Stimulated activated effector memory CD8-positive, alpha-beta T cell treated with anti-CD3 and anti-CD28 coated beads, Interleukin-12 subunit alpha, Interleukin-12 subunit beta, amount 100 ng/mL, for 72 hours (primary cell): Measurements from ENCODE around the gene NIPBL.
"Not testable (repeated sequence)": the region's sequence is repeated elsewhere in the genome, so short reads cannot be mapped to it uniquely, and the experiment has no call there.

Source experiments
- ATAC-seq: fragments of 150-1000 bp; cut with Tn5 transposase; 2 replicates; pipeline ENCODE4 v1.10.0; 2021
- DNase-seq, 2 donors: peaks; one replicate each; pipeline ENCODE4 v3.0.0; 2021 to 2022; ENCODE audit warnings: low spot score in 2 of 2
- H3K27ac Mint-ChIP-seq: one replicate; pipeline ENCODE4 v1.8.0; 2022; ENCODE audit warnings: mild to moderate bottlenecking, mixed read lengths
- H3K36me3 Mint-ChIP-seq: one replicate; pipeline ENCODE4 v1.8.0; 2022; ENCODE audit warnings: mild to moderate bottlenecking, mixed read lengths
- H3K4me1 Mint-ChIP-seq: one replicate; pipeline ENCODE4 v1.8.0; 2022; ENCODE audit warnings: mixed read lengths
- H3K4me3 Mint-ChIP-seq: one replicate; pipeline ENCODE4 v1.8.0; 2022; ENCODE audit warnings: mild to moderate bottlenecking, mixed read lengths
- H3K9me3 Mint-ChIP-seq: one replicate; pipeline ENCODE4 v1.8.0; 2022; ENCODE audit warnings: mixed read lengths

NIPBL gene, protein sequence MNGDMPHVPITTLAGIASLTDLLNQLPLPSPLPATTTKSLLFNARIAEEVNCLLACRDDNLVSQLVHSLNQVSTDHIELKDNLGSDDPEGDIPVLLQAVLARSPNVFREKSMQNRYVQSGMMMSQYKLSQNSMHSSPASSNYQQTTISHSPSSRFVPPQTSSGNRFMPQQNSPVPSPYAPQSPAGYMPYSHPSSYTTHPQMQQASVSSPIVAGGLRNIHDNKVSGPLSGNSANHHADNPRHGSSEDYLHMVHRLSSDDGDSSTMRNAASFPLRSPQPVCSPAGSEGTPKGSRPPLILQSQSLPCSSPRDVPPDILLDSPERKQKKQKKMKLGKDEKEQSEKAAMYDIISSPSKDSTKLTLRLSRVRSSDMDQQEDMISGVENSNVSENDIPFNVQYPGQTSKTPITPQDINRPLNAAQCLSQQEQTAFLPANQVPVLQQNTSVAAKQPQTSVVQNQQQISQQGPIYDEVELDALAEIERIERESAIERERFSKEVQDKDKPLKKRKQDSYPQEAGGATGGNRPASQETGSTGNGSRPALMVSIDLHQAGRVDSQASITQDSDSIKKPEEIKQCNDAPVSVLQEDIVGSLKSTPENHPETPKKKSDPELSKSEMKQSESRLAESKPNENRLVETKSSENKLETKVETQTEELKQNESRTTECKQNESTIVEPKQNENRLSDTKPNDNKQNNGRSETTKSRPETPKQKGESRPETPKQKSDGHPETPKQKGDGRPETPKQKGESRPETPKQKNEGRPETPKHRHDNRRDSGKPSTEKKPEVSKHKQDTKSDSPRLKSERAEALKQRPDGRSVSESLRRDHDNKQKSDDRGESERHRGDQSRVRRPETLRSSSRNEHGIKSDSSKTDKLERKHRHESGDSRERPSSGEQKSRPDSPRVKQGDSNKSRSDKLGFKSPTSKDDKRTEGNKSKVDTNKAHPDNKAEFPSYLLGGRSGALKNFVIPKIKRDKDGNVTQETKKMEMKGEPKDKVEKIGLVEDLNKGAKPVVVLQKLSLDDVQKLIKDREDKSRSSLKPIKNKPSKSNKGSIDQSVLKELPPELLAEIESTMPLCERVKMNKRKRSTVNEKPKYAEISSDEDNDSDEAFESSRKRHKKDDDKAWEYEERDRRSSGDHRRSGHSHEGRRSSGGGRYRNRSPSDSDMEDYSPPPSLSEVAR (N-terminal part only)

DNA sequence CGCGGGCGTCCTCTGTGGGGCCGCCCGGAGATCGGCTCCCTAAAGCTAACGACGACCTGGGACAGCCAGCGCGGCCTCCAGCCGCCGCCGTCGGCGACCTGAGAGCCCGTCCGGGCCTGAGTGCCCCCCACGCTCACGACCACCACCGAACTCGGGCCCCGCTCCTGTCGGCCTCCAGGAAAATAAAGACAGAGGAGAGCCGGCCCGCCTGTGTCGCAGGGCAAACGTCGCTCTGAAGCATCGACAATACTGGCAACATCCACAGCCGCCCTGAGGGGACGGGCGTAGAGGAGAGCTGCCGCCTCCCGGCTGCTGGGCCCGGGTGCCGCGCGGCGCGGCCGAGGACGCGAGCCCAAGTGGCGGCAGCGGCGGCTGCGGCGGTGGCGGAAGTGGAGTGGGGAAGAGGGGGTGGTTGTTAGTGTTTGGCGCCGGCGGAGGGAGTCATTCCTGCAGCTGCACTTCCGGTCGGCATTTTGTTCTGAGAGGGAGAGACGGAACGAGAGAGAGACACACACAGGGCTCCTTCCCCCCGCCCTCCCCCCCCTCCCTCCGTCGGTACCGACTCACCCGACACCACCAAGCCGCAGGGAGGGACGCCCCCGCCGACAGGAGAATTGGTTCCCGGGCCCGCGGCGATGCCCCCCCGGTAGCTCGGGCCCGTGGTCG is at the start of gene NIPBL:
Gene NIPBL (plus strand): TSS at position 471 of the 666 bp plus-strand sequence. CDS start 76,928 bp downstream, outside the sequence.
- Mint-ChIP-seq H3K4me3 (peak within 1 kb of the TSS; percentile 93), H3K4me1 (peaks cover 28% of the 10 kb centered on the region), H3K27ac (peak within 1 kb of the TSS; percentile 95), H3K9me3 (no peaks in the 10 kb centered on the region), H3K36me3 (peaks cover 51% of the 10 kb centered on the region)
- DNase-seq (peak; percentile 68 to 92), ATAC-seq (peak; percentile 84)

DNA sequence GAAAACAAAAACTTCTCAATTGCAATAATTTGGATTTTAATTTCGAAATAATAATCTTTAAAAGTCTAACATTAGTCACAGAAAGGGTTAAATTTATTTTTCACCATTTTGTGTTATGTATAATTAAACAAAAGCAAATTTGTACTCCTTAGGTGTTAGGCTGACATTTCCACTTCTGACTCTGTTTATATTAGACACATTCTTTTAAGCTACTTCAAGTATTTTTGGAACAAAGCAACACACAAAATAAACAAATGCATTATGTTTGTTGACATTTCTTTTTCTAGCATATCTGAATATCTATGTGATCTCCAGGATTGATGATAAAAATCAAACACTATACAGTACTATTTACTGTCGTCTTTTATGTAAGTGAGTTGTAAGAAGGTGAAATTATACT is 44.3 kb upstream of the NIPBL start:
- Mint-ChIP-seq H3K4me3 (no peak overlapping the region), H3K27ac (no peak overlapping the region), H3K9me3 (no peaks in the 10 kb centered on the region), H3K36me3 (no peaks in the 10 kb centered on the region), H3K4me1 (no peaks in the 10 kb centered on the region)
- ATAC-seq (no peak), DNase-seq (no peak)

DNA sequence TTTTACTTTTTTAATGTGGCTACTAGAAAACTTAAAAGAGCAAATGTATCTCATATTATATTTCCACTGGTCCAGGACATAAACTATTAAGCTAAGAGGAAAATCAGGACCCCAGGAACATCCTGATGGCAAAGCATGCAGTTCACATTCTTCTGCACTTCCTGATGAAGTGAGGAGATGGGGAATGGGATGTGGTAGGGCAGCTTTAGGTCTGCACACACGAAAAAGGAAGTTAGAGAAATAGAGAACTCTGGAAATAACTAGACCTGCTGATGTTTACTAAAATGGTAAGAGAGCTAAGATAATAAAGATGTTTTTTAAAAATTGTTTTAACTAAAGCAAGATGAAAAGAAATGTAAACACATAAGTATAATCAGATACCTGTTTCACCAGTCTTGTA is 39.7 kb upstream of the NIPBL start:
- H3K9me3 Mint-ChIP-seq, result no peaks in the 10 kb centered on the region
- ATAC-seq, result no peak

DNA sequence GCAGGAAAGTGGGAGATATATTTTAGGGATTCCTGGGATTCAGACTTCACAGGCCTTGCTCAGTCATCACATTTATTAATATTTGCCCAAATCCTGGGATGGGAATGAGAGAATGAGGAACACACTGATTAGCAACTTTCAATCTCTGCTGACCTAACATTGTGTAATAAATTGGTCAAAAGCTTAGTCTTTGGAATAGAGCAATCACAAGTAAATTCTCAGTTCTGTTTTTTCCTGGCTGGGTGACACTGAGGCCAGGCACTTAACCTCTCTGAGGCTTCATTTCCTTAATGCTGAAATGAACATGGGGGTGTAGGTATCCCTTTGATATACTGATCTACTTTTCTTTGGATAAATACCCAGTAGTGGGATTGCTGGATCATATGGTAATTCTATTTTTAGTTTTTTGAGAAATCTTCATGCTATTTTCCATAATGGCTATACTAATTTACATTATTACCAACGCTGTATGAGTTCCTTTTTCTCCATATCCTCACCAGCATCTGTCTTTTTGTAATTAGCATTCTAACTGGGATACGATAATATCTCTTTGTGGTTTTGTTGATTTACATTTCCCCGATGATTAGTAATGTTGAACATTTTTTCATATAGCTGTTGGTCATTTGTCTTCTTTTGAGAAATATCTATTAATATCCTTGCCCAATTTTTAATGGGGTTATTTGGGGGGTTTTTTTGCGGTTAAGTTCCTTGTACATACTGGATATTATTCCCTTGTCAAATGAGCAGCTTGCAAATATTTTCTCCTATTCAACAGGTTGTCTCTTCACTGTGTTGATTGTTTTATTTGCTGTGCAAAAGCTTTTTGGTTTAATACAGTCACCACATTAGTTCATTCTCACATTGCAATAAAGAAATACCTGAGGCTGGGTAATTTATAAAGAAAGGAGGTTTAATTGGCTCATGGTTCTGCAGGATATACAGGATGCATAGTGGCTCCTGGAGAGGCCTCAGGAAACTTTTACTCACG is 36.8 kb upstream of the NIPBL start:
- no peaks in the 10 kb centered on the region for H3K9me3 Mint-ChIP-seq
- H3K27ac Mint-ChIP-seq, result no peak overlapping the region
- H3K36me3 Mint-ChIP-seq, result no peaks in the 10 kb centered on the region
- no peaks in the 10 kb centered on the region for H3K4me1 Mint-ChIP-seq
- no peak overlapping the region for H3K4me3 Mint-ChIP-seq
- no peak for DNase-seq
- ATAC-seq, result no peak

More for the DNA sequence above, 39.7 kb upstream of the NIPBL start:
- no peak for DNase-seq
- Mint-ChIP-seq H3K4me3 (no peak overlapping the region), H3K27ac (no peak overlapping the region), H3K4me1 (no peaks in the 10 kb centered on the region), H3K36me3 (no peaks in the 10 kb centered on the region)

DNA sequence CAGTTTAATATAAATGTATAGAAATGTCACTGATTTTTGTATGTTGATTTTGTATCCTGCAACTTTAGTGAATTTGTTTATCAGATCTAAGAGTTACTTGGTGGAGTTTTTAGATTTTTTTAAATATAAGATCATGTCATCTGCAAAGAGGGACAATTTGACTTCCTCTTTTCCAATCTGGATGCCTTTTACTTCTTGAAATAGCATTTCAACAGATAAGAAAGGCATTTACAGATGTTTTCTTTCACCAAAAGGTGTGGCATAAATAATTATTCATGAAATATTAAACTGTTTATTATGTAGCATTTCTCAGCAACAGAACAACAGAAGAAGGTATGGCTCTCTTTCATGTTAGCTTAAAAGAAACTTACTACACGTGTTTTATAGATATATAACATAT is 34.9 kb upstream of the NIPBL start:
- no peaks in the 10 kb centered on the region for H3K36me3 Mint-ChIP-seq
- H3K9me3 Mint-ChIP-seq, result no peaks in the 10 kb centered on the region
- DNase-seq (no peak), ATAC-seq (no peak)
- no peaks in the 10 kb centered on the region for H3K4me1 Mint-ChIP-seq
- H3K4me3 Mint-ChIP-seq, result no peak overlapping the region
- H3K27ac Mint-ChIP-seq, result no peak overlapping the region

DNA sequence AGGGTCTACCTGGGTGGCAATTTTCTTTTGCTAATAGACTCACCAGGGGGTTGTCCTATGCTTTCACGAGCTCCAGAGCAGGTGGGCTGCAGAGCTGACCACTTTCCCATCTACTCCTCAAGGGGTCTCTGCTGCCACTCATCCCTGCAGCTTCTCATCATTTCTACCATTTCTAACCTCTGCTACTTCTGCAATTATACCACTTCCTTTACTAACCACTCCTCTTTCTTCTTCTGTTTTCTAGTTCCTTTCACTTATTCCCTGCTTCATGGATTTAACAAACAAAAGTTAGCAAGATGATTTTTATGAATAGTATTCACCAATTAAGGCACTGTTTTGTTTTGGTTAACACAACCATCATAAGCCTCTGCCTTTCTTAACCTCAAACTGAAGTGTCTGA is 34.5 kb upstream of the NIPBL start:
- ATAC-seq (no peak), DNase-seq (no peak)

DNA sequence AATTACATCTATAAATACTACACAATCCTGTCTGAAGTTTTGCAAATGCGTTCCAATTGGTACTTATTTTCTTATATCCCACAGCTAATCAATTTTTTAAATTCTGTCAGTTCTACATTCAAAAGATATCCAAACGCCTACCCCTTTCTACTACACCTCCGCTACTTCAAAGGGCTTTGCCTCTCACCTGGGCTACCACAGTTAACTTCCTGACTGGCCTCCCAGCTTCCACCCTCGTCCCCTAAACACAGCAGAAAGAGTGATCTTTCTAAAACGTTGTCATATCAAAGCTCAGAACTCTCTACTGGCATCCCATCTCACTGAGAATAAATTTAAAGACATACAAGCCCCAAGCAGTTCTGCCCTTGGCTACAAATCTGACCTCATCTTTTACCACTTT is 32.3 kb upstream of the NIPBL start:
- DNase-seq (no peak), ATAC-seq (no peak)
- Mint-ChIP-seq H3K27ac (no peak overlapping the region), H3K4me3 (no peak overlapping the region), H3K36me3 (no peaks in the 10 kb centered on the region), H3K4me1 (no peaks in the 10 kb centered on the region), H3K9me3 (peaks cover 2% of the 10 kb centered on the region)

More for the DNA sequence above, 34.5 kb upstream of the NIPBL start:
- H3K27ac Mint-ChIP-seq, result no peak overlapping the region
- H3K9me3 Mint-ChIP-seq, result no peaks in the 10 kb centered on the region
- no peaks in the 10 kb centered on the region for H3K4me1 Mint-ChIP-seq
- no peak overlapping the region for H3K4me3 Mint-ChIP-seq
- H3K36me3 Mint-ChIP-seq, result no peaks in the 10 kb centered on the region

DNA sequence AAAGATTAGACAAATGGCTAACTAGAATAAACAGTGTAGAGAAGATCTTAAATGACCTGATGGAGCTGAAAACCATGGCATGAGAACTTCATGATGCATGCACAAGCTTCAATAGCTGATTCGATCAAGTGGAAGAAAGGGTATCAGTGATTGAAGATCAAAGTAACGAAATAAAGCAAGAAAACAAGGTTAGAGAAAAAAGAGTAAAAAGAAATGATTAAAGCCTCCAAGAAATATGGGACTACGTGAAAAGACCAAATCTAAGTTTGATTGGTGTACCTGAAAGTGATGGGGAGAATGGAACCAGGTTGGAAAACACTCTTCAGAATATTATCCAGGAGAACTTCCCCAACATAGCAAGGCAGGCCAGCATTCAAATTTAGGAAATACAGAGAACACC is 28.0 kb upstream of the NIPBL start:
- H3K36me3 Mint-ChIP-seq, H3K4me1 Mint-ChIP-seq, H3K4me3 Mint-ChIP-seq, ATAC-seq, DNase-seq, H3K9me3 Mint-ChIP-seq, H3K27ac Mint-ChIP-seq: not testable (repeated sequence)

DNA sequence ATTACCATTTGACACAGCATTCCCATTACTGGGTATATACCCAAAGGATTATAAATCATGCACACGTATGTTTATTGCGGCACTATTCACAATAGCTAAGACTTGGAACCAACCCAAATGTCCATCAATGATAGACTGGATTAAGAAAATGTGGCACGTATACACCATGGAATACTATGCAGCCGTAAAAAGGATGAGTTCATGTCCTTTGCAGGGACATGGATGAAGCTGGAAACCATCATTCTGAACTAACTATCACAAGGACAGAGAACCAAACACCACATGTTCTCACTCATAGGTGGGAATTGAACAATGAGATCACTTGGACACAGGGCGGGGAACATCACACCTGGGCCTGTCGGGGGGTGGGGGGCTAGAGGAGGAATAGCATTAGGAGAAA is 23.7 kb upstream of the NIPBL start:
- ATAC-seq, H3K4me1 Mint-ChIP-seq, DNase-seq, H3K36me3 Mint-ChIP-seq, H3K9me3 Mint-ChIP-seq, H3K27ac Mint-ChIP-seq, H3K4me3 Mint-ChIP-seq: not testable (repeated sequence)

DNA sequence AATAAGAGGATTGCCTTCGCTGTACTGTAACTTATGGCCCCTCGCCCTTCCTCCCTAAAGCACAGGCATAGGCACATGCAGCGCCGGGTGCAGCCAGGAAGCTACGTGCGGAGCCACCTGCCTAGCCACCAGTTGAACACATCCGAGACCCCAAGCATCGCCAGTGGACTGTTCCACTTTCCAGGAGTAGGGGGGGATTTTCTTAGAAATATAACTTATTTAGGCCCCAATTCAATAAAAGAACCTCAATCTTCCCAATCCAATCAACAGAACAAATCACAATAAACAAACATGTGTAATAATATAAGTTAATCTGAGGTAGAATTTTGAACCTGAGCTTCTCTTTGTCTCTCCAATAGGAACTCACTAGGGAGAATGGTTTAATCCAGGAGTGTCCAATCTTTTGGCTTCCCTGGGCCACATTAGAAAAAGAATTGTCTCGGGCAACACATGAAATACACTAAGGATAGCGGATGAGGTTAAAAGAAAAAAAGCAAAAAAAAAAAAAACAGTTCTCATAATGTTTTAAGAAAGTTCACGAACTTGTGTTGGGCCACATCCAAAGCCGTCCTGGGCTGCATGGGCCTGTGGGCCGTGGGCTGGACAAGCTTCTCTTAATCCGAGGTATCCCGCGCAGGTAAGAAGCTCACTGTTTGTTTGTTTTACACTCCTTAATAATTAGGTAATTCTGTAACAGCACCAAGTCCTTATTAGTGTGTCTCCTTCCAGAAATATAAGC is 22.0 kb upstream of the NIPBL start:
- Mint-ChIP-seq H3K4me1 (no peaks in the 10 kb centered on the region), H3K4me3 (no peak overlapping the region), H3K9me3 (no peaks in the 10 kb centered on the region), H3K27ac (no peak overlapping the region), H3K36me3 (no peaks in the 10 kb centered on the region)
- ATAC-seq (no peak), DNase-seq (no peak)

DNA sequence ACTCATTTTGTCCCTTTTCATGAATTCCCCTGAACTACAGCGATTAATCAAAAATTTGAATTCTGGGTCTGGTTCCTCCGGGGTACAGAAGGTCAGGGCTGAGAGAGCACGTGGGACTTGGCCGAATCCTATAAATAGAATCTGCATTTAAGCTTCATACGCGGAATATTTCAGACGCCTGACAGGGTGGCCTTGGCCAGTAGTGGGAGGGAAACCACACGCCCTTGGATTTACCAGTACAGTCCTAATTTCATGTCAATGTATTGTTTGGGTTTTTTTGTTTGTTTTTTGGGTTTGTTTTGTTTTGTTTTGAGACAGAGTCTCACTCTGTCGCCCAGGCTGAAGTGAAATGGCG is 21.5 kb upstream of the NIPBL start:
- no peak overlapping the region for H3K4me3 Mint-ChIP-seq
- H3K4me1 Mint-ChIP-seq, result no peaks in the 10 kb centered on the region
- no peaks in the 10 kb centered on the region for H3K9me3 Mint-ChIP-seq
- H3K27ac Mint-ChIP-seq, result no peak overlapping the region
- no peaks in the 10 kb centered on the region for H3K36me3 Mint-ChIP-seq
- no peak for DNase-seq
- no peak for ATAC-seq

DNA sequence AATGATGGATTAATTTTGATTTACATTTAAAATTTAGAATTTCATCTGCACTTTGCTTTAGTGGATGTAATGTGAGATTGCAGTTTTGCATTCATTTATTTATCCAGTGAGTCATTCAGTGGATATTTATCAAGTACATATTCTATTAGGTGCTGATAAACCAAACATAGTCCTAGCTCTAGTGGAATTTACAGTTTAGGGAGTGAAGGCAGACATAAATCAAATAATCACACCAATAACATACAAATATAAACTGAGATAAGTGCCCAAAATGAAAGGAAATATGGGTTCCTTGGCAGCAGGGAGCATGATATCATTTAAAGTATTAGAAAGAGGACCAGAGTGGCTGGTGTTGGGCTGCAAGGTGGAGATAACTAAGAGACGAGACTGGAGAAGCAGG is 14.7 kb upstream of the NIPBL start:
- ATAC-seq (no peak), DNase-seq (no peak)
- no peaks in the 10 kb centered on the region for H3K36me3 Mint-ChIP-seq
- H3K27ac Mint-ChIP-seq, result no peak overlapping the region
- no peak overlapping the region for H3K4me3 Mint-ChIP-seq
- H3K9me3 Mint-ChIP-seq, result no peaks in the 10 kb centered on the region
- H3K4me1 Mint-ChIP-seq, result no peaks in the 10 kb centered on the region

DNA sequence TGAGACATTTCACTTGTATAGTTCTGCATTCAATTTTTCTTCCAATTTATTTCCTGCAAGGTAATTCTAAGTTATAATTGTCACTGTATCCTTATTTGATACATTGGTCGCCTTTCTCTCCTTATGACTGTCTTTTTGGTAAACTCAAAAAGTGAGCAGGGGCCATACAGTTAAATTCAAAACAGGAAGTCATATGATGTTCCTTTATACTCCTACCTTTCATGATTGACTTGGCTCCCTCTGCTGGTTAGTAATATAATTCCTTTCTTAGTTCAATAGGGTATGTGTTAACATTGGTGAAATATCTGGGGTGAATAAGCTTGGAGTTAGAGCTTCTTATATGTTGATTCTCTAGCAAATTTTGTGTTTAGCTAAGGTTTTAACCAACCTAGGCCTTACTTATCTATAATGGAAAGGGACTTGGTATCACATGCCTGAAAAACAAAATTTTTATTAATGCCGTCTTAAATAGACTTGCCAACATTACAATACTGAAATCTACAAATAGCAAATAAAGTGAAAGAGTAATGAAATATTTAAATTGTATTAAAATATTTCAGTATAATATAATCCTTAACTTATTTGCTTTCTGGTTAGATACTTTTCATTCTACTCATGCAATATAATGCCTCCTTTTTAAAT is 6.0 kb upstream of the NIPBL start:
- Mint-ChIP-seq H3K27ac (no peak overlapping the region), H3K4me1 (peaks cover 24% of the 10 kb centered on the region), H3K9me3 (no peaks in the 10 kb centered on the region), H3K36me3 (peaks cover 33% of the 10 kb centered on the region), H3K4me3 (no peak overlapping the region)
- ATAC-seq (peak; percentile 93), DNase-seq (no peak)
